Spinal cord (tissue), 10 donors: ENCODE data around the gene SESTD1. TPM values are rescaled to one million over a fixed set of nuclear protein-coding genes. Genes with fewer than 3 reads are reported as not detected.

Experiments used
- DNase-seq, 6 donors: peaks; one replicate each; pipeline versions ENCODE4 v3.0.0 to v3.0.0-alpha.2; 2013 to 2015; ENCODE audit warnings: low spot score in 6 of 6, low read depth in 4 of 6
- H3K27ac ChIP-seq: one replicate; pipeline ENCODE4 v1.5.1; 2013; ENCODE audit warnings: low read depth, low read length, control low read depth
- H3K27me3 ChIP-seq: one replicate; pipeline ENCODE4 v1.6.1; 2013; ENCODE audit warnings: low read length; ENCODE audit not compliant: control insufficient read depth, insufficient read depth
- H3K36me3 ChIP-seq: one replicate; pipeline ENCODE4 v1.6.1; 2013; ENCODE audit warnings: low read length; ENCODE audit not compliant: control insufficient read depth, insufficient read depth
- H3K4me1 ChIP-seq: one replicate; pipeline ENCODE4 v1.6.1; 2013; ENCODE audit warnings: low read length; ENCODE audit not compliant: control insufficient read depth, insufficient read depth
- H3K4me3 ChIP-seq: one replicate; pipeline ENCODE4 v1.5.1; 2013; ENCODE audit warnings: low read depth, low read length, control low read depth
- H3K9me3 ChIP-seq: one replicate; pipeline ENCODE4 v1.6.1; 2013; ENCODE audit warnings: low read length; ENCODE audit not compliant: control insufficient read depth, insufficient read depth
- WGBS: methylation state at CpG from one replicate; pipeline ENCODE4 v1.1.5; 2013; ENCODE audit warnings: missing lambda C conversion rate; ENCODE audit not compliant: insufficient coverage; 5-methylcytosine and 5-hydroxymethylcytosine counted together
- polyA plus RNA-seq, 2 donors: library from polyadenylated mRNA; unstranded; fragments of 120-200 nt; gene quantifications; one replicate each; pipeline ENCODE4 v1.2.1, GENCODE V29; 2013; ENCODE audit not compliant: insufficient read length in 2 of 2
- total RNA-seq, 2 donors: library from RNA; depleted of rRNA in 1 of 2; stranded (reverse); fragments of 120-200 nt in 1 of 2; fragments of >200 nt in 1 of 2; gene quantifications; one replicate each; pipeline versions ENCODE4 v1.2.3 to v1.2.4, GENCODE V29; 2013 to 2014
- donor health status: healthy.

Gene SESTD1
- total and polyA plus RNA-seq, 4 donors: 33.3 to 72.6 (median 58.1) TPM

- Histone ChIP-seq H3K9me3 (no peaks in the 10 kb centered on the region), H3K4me1 (no peaks in the 10 kb centered on the region), H3K4me3 (no peak overlapping the region), H3K27ac (no peak overlapping the region), H3K27me3 (no peaks in the 10 kb centered on the region), H3K36me3 (no peaks in the 10 kb centered on the region)
- WGBS: no CpG with 5 or more reads among the region's 2 CpGs
- no peak for DNase-seq
Measured at GRCh38 chr2:179297927-179298326, 33.3 kb upstream of the SESTD1 start.

GRCh38 chr2:179290329-179290728 lies 25.7 kb upstream of the SESTD1 start:
- no peaks in the 10 kb centered on the region for H3K27me3 ChIP-seq
- peak in 1 of 6 donors; percentile 70 for DNase-seq
- WGBS: no CpG with 5 or more reads among the region's 1 CpG
- H3K9me3 ChIP-seq: no peaks in the 10 kb centered on the region
- no peaks in the 10 kb centered on the region for H3K4me1 ChIP-seq
- H3K36me3 ChIP-seq: no peaks in the 10 kb centered on the region
- H3K27ac ChIP-seq: no peak overlapping the region
- H3K4me3 ChIP-seq: no peak overlapping the region

- H3K36me3 ChIP-seq: no peaks in the 10 kb centered on the region
- no peaks in the 10 kb centered on the region for H3K4me1 ChIP-seq
- no peak for DNase-seq
- no peak overlapping the region for H3K4me3 ChIP-seq
- no peaks in the 10 kb centered on the region for H3K27me3 ChIP-seq
- H3K9me3 ChIP-seq: peaks cover 1% of the 10 kb centered on the region
- no peak overlapping the region for H3K27ac ChIP-seq
Measured at GRCh38 chr2:179285060-179285459, 20.4 kb upstream of the SESTD1 start.

- Histone ChIP-seq H3K36me3 (no peaks in the 10 kb centered on the region), H3K27ac (no peak overlapping the region), H3K27me3 (no peaks in the 10 kb centered on the region), H3K9me3 (peaks cover 1% of the 10 kb centered on the region), H3K4me1 (no peaks in the 10 kb centered on the region), H3K4me3 (no peak overlapping the region)
- WGBS: 100% methylated on average over 2 of the region's 3 CpGs
- no peak for DNase-seq
Measured at GRCh38 chr2:179277429-179278196, 13.0 kb upstream of the SESTD1 start.

GRCh38 chr2:179275253-179276012 lies 10.8 kb upstream of the SESTD1 start:
- no peaks in the 10 kb centered on the region for H3K4me1 ChIP-seq
- DNase-seq: no peak
- H3K27ac ChIP-seq: no peak overlapping the region
- H3K4me3 ChIP-seq: no peak overlapping the region
- 68% methylated on average over 3 of the region's 4 CpGs for WGBS
- peaks cover 1% of the 10 kb centered on the region for H3K9me3 ChIP-seq
- H3K36me3 ChIP-seq: no peaks in the 10 kb centered on the region
- H3K27me3 ChIP-seq: no peaks in the 10 kb centered on the region

GRCh38 chr2:179274749-179275148 lies 10.1 kb upstream of the SESTD1 start:
- 91% methylated on average over 2 of the region's 2 CpGs for WGBS
- Histone ChIP-seq H3K27me3 (no peaks in the 10 kb centered on the region), H3K9me3 (no peaks in the 10 kb centered on the region), H3K4me3 (no peak overlapping the region), H3K36me3 (no peaks in the 10 kb centered on the region), H3K4me1 (no peaks in the 10 kb centered on the region), H3K27ac (no peak overlapping the region)
- DNase-seq: no peak

GRCh38 chr2:179273461-179273962 lies 8.9 kb upstream of the SESTD1 start:
- no peaks in the 10 kb centered on the region for H3K36me3 ChIP-seq
- H3K4me1 ChIP-seq: no peaks in the 10 kb centered on the region
- H3K27me3 ChIP-seq: no peaks in the 10 kb centered on the region
- no peak overlapping the region for H3K4me3 ChIP-seq
- 0% methylated on average over 1 of the region's 6 CpGs for WGBS
- no peak for DNase-seq
- no peaks in the 10 kb centered on the region for H3K9me3 ChIP-seq
- H3K27ac ChIP-seq: no peak overlapping the region

- H3K4me3 ChIP-seq: no peak overlapping the region
- no peaks in the 10 kb centered on the region for H3K36me3 ChIP-seq
- peak overlapping the region; percentile 22 for H3K27ac ChIP-seq
- no peaks in the 10 kb centered on the region for H3K4me1 ChIP-seq
- H3K9me3 ChIP-seq: no peaks in the 10 kb centered on the region
- H3K27me3 ChIP-seq: no peaks in the 10 kb centered on the region
- DNase-seq: peak in 2 of 6 donors; percentile 8 to 24
- no CpG with 5 or more reads among the region's 5 CpGs for WGBS
Measured at GRCh38 chr2:179272406-179273192, 8.0 kb upstream of the SESTD1 start.

GRCh38 chr2:179270689-179271088 lies 6.1 kb upstream of the SESTD1 start:
- H3K27me3 ChIP-seq: no peaks in the 10 kb centered on the region
- no peak for DNase-seq
- H3K36me3 ChIP-seq: no peaks in the 10 kb centered on the region
- no peak overlapping the region for H3K27ac ChIP-seq
- WGBS: 56% methylated on average over 1 of the region's 2 CpGs
- H3K4me3 ChIP-seq: no peak overlapping the region
- no peaks in the 10 kb centered on the region for H3K9me3 ChIP-seq
- no peaks in the 10 kb centered on the region for H3K4me1 ChIP-seq
